GM19328 (cell line): ENCODE measurements around the gene DLD.
"Not testable (repeated sequence)": the region's sequence is repeated elsewhere in the genome, so short reads cannot be mapped to it uniquely, and the experiment has no call there.

Experiments used
- ATAC-seq: cut with Tn5 transposase; IDR thresholded peaks from one replicate; pipeline ENCODE4 v1.9.1; 2021; ENCODE audit warnings: mild to moderate bottlenecking, moderate library complexity; ENCODE audit not compliant: unreplicated experiment

DLD gene

DNA sequence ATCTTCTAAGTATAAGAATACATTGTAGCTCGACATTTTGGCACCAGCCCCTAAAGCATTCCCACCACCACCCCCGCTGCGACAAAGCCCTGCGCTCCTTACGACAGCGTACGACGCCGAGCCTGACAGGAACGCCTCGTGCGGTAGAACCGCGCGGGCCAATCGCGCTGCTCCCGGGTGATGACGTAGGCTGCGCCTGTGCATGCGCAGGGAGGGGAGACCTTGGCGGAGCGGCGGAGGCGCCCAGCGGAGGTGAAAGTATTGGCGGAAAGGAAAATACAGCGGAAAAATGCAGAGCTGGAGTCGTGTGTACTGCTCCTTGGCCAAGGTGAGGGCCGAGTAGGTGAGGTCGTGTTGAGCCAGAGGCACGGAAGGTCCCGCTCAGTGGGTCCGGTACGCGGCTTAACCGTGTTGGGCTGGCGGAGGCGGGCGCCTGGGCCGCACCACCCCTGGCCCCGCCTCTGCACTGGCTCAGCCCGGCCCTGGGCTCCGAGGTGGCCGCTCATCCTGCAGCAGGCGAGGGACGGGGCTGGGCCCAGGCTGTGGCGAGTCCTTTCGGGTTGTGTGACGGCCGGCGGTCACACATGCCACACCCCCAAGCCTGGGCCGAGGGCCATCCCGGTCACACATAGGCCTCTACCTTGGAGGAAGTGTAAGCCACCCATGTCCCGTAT, at the start of gene DLD:
TSS of gene DLD (plus strand) at position 222 of the 674 bp plus-strand sequence. CDS start at position 290, 68 bp downstream.
- peak; percentile 99 for ATAC-seq

- ATAC-seq, result no peak
These were observed 48.8 kb upstream of the DLD start for GRCh38 chr7:107842213-107842612.

DNA sequence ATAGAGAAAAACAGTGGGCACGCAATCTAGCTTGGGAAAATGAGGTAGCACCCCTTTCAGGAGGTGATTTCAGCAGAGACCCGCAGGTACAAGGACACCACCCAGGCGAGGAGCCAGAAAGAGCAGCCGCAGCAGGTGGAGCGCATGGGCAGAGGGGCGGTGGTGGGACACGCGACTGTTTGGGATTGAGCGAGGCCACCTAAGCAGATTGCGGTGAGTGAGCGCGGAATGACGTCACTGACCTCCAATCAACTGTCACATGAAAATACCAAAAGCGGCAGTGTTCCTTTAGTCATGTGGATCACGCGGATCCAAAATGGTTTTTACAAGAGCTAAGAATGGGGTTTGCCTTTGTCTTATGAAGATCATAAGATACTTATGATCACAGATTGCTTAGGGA, 47.8 kb upstream of the DLD start:
- no peak for ATAC-seq

- no peak for ATAC-seq
These were observed 44.7 kb upstream of the DLD start for GRCh38 chr7:107846324-107846723.

DNA sequence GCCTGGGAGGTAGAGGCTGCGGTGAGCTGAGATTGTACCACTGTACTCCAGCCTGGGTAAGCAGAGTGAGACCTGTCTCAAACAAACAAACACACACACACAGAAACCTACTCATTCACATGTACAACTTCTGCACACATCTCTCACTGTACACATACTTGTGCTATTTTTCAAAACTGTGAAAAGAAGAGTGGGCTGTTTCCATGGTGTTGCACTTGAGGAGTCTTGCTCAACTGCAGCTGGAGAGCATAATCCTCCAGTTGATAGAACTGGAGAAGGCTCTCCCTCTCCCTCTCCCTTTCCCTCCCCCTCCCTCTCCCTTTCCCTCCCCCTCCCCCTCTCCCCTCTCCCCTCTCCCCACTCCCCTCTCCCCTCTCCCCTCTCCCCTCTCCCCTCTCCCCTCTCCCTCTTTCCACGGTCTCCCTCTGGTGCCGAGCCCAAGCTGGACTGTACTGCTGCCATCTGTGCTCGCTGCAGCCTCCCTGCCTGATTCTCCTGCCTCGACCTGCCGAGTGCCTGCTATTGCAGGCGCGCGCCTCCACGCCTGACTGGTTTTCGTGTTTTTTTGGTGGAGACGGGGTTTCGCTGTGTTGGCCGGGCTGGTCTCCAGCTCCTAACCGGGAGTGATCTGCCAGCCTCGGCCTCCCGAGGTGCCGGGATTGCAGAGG, 43.7 kb upstream of the DLD start:
- no peak for ATAC-seq

DNA sequence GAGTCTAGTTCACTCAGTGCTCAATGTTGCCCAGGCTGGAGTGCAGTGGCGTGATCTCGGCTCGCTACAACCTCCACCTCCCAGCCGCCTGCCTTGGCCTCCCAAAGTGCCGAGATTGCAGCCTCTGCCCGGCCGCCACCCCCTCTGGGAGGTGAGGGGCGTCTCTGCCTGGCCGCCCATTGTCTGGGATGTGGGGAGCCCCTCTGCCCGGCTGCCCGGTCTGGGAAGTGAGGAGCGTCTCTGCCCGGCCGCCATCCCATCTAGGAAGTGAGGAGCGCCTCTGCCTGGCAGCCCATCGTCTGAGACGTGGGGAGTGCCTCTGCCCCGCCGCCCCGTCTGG, 43.2 kb upstream of the DLD start:
- not testable (repeated sequence) for ATAC-seq

GRCh38 chr7:107848211-107848610, 42.8 kb upstream of the DLD start:
- ATAC-seq, result not testable (repeated sequence)

- ATAC-seq, result no peak
These were observed 40.8 kb upstream of the DLD start for GRCh38 chr7:107850216-107850615.

DNA sequence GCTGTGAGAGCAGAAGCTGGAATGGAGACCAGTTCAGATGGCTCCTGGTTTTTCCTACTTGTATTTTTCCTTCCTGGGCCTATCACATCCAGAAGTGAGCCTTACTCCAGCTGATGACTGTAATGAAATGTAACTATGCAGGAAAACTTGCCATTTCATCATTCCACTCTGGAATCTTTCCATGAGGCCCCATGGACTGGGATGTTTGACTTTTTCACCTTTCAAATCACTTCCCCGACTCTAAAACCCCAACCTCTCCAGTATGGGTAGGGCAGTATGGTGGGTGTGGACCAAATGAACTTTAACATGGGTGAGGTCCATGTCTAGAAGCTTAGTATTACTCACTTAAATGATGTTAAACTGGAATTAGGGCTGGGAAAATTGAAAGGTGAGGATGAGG, 40.3 kb upstream of the DLD start:
- no peak for ATAC-seq

DNA sequence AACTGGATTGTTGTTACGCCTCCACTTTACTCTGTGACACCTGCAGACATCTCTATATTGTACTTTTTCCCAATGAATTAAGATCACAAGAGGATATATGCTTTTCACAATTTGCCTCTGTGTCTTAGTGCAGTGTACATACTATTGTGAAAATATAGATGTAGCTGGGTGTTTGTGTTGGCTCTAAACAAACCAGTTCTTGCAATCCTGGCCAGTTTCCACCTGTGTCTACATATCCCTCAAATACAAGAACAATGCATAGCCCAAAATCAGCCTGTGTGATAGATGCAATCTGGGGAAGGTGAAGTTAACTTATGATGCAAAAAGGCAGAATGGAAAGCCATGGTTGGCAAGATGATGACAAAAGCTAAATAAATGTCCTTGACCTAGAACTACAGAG, 36.5 kb upstream of the DLD start:
- ATAC-seq, result no peak

GRCh38 chr7:107854989-107855388, 36.0 kb upstream of the DLD start:
- ATAC-seq, result no peak

- ATAC-seq, result no peak
These were observed 34.0 kb upstream of the DLD start for GRCh38 chr7:107856806-107857540.

DNA sequence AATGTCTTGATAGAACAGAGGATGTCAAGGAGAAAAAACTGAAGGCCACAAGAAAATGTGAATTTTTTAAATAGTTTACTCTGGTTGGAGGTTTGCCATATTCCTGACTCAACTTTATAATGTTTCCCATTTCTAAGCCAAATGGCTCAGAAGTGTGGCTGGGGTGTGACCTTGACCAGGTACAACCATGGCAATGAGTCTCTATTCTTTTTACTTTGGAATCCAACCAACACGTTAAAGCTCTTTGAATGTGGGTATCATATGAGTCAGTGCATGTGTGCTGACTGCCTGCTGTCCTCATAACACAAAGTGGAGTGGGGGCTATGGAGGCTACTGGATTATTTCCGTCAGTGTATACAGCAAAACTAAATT, 33.5 kb upstream of the DLD start:
- no peak for ATAC-seq

GRCh38 chr7:107858280-107858679, 32.7 kb upstream of the DLD start:
- no peak for ATAC-seq

DNA sequence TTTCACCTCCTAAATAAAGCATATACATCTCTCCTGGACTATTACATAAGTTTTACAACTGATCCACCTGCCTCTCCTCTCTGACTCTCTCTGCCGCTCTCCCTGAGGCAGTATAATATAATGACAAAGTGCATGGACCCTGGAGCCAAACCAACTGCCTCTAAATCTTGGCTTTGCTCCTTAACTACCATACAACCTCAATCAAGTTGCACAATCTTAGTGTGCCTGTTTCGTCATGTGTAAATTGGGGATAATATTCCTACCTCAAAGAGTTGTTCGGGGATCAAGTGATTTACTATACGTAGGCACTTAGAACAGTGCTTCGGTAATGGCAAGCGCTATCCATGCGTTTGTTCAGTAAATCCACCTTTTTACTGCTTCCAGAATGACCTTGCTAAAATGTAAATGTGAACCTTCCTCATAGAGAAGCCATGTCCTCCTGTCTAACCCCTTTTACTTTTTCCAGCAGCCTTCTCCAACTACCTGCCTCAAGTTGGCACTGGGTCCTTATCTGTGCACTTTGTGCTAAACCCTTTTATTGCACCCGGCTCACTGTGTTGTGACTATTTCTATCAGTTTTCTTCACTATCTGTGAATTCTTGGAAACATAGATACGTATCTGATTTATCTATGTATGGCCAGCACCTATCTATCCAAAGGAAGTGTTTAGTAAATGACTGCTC, 30.6 kb upstream of the DLD start:
- ATAC-seq, result no peak

GRCh38 chr7:107860981-107861652, 29.9 kb upstream of the DLD start:
- ATAC-seq, result no peak

GRCh38 chr7:107865956-107866775, 24.8 kb upstream of the DLD start:
- no peak for ATAC-seq

- ATAC-seq, result no peak
These were observed 23.0 kb upstream of the DLD start for GRCh38 chr7:107867858-107868466.

DNA sequence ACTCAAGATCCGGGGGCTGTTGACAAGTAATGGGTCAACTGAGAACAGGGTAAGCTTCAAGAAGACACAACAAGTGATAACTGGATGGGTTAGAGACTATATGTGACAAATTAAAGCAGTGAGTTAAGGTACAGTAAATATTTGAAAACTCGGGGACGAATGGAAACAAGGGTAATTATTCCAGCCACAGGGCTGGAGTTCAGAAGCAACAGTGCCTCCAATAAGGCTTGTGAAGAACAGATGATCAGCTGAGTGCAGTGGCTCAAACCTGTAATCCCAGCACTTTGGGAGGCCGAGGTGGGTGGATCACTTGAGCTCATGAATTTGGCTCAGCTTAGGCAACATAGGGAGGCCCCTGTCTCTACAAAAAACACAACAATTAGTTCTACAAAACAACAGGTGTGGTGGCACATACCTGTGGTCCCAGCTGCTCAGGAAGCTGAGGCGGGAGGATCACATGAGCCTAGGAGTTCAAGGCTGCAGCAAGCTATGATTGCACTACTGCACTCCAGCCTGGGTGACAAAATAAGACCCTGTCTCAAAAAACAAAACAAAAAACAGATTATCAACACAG, 20.5 kb upstream of the DLD start:
- ATAC-seq, result no peak
